Body of pancreas (tissue), 4 donors: Measurements from ENCODE around the gene SIT1.

Experiments used
- POLR2A ChIP-seq, 3 donors: fragments of 450-650 bp; IDR thresholded peaks; one replicate each; pipeline ENCODE4 v1.6.1; 2016; ENCODE audit warnings: antibody characterized with exemption in 3 of 3, mild to moderate bottlenecking in 2 of 3
- TF ChIP-seq, protein P1 (sequence below), 7 experiments: fragments of 450-650 bp in 4 of 7; fragments of 200-600 bp in 3 of 7; sonication (generic) in 3 of 7; IDR thresholded peaks; one replicate each; pipeline ENCODE4 v1.5.1; 2016 to 2019; ENCODE audit warnings: antibody characterized with exemption in 7 of 7

DNA sequence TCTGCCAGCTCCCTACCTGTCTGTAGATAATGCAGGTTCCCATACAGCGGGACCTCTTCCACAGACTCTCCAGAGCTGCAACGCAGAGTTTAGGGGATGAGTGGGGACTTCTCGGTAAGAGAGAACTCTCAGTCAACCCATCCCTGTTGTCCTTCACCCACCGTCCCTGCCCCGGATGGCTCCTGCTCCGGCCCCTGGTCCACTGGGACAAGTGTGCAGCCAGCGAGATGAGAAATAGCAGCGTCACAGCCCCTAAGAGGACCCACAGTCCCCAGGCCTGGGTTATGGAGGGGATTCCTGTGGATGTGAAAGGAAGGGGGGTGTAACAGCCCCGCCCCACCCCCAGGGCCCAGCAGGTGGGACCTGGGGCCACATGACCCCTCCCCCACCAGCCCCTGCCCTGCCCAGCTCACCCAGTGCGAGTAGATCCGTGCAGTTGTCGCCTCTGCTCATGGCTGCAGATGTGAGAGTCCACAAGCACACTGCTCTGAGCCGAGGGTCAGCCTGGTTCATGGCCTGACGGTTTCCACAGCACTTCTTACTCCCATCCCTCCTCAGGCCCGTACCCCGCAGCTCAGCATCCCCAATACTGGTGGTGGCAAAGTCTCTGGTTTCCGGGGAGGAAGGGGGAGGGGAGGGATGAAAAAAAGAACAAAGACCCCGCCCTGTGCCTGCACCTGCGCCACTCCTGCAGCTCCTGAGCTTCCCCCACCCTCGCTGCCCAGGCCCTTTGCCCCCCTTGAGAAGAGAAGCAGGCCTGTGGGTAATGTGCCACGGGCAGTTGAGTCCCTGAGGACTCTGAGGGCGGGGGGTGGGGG, at the start of gene SIT1:
- TF ChIP-seq, protein P1, sequence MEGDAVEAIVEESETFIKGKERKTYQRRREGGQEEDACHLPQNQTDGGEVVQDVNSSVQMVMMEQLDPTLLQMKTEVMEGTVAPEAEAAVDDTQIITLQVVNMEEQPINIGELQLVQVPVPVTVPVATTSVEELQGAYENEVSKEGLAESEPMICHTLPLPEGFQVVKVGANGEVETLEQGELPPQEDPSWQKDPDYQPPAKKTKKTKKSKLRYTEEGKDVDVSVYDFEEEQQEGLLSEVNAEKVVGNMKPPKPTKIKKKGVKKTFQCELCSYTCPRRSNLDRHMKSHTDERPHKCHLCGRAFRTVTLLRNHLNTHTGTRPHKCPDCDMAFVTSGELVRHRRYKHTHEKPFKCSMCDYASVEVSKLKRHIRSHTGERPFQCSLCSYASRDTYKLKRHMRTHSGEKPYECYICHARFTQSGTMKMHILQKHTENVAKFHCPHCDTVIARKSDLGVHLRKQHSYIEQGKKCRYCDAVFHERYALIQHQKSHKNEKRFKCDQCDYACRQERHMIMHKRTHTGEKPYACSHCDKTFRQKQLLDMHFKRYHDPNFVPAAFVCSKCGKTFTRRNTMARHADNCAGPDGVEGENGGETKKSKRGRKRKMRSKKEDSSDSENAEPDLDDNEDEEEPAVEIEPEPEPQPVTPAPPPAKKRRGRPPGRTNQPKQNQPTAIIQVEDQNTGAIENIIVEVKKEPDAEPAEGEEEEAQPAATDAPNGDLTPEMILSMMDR (IDR thresholded peaks at IDR 0.05), result no peak
- no peak for TF ChIP-seq POLR2A (IDR thresholded peaks at IDR 0.05)
